GM12874 (cell line): ENCODE results near the gene TMEM182.

ENCODE experiments used
- TF ChIP-seq, protein P1 (sequence below): IDR thresholded peaks from 2 replicates; pipeline ENCODE4 v1.5.1; 2011; ENCODE audit warnings: low read depth, mild to moderate bottlenecking, control low read depth, low read length, moderate library complexity; ENCODE audit not compliant: insufficient read depth

The TMEM182 gene

DNA sequence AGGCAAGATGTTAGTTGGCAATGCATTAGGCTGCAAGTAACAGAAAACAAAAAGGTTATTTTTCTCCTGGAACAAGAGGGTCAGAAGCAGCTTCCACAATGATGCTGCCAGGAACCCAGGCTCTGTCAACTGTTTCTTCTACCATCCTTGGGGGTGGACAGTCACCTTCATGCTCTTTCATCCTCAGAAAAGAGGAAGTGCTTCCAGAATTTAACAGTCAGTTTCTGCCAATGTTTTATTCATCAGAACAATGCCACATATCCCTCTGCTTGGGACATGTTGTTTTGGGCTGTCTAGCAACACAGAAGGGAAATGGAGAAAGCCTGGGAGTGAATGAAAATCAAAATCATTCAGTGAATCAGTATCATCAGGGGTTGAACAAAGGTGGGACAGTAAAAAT lies 7.1 kb downstream of the TMEM182 start:
- TF ChIP-seq, protein P1, sequence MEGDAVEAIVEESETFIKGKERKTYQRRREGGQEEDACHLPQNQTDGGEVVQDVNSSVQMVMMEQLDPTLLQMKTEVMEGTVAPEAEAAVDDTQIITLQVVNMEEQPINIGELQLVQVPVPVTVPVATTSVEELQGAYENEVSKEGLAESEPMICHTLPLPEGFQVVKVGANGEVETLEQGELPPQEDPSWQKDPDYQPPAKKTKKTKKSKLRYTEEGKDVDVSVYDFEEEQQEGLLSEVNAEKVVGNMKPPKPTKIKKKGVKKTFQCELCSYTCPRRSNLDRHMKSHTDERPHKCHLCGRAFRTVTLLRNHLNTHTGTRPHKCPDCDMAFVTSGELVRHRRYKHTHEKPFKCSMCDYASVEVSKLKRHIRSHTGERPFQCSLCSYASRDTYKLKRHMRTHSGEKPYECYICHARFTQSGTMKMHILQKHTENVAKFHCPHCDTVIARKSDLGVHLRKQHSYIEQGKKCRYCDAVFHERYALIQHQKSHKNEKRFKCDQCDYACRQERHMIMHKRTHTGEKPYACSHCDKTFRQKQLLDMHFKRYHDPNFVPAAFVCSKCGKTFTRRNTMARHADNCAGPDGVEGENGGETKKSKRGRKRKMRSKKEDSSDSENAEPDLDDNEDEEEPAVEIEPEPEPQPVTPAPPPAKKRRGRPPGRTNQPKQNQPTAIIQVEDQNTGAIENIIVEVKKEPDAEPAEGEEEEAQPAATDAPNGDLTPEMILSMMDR, result no peak

DNA sequence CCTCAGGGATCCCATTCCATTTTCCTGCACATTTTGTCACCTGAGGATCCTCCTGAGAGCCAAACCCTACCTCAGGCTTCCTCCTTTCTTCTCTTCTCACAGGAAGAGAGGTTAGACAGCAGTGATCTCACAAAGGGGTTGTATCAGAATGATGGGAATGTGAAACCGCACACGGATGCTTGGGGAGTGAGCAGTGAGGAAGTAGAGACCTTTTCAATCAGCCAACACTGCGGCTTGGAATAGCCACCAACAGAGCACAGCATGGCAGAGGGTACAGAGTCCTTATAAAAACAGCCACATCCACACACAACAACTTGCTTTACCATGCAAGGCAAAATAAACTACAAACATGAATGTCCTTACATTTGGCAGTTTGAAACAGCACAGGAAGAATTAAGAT lies 8.7 kb downstream of the TMEM182 start:
- TF ChIP-seq, protein P1, result no peak

DNA sequence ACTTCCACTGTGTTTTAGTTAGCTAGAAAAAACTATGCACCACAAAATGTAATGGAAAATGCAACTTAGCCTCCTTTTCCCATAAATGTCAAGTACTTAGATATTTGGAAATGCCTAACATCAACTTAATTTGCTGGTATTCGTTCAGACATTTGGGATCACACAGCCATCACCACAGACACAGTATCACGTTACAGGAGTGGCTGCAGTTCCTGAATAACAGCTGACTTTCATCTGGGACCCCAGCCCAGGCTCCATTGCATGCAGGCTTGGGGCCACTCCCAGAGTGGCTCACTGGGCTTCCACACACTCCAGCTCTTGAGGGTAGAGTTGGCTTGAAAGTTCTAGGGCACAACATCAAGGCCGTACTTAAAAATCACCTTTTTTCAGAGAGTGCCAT lies 9.3 kb downstream of the TMEM182 start:
- TF ChIP-seq, protein P1, result no peak

DNA sequence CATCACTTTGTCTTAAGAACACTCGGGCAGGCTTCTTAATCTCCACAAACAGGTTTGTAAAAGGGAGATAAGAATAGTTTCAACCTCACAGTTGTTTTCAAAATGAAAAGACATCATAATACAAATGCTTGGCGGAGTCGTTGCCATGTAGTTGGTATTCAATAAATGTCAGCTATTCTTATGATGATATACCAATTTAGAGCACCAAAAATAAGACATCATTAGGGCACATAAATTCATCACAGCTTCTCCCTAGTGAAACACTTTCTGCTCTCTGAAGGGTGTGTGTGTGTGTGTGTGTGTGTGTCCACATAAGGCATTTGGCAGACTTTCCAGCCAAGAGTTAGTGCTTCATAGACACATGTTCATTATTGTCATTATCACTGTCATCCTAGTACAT lies 10.8 kb downstream of the TMEM182 start:
- TF ChIP-seq, protein P1, result no peak

DNA sequence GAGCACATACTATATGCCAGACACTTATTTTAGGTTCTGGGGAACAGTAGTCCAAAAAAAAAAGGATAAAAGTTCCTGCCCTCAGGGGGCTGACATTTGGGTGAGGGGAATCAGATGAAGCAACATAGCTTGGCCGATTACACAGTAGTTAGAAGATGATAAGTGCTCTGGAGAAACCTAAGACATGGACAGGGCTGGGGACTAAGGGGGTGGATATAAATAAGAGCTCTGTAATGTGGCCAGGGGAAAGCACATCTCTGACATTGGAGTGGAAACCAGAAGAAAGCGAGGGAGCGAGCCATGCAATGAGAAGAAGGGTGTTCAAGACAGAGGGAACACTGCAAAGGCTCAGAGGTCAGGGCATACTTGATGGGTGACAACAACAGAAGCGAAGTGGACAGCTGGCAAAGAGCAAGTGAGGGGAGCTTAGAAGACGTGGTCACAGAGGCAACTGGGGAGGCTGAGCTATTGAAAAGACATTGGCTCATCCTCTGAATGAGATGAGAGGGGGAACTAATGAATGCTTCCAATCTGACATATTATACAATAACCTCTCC lies 11.4 kb downstream of the TMEM182 start:
- TF ChIP-seq, protein P1, result no peak

DNA sequence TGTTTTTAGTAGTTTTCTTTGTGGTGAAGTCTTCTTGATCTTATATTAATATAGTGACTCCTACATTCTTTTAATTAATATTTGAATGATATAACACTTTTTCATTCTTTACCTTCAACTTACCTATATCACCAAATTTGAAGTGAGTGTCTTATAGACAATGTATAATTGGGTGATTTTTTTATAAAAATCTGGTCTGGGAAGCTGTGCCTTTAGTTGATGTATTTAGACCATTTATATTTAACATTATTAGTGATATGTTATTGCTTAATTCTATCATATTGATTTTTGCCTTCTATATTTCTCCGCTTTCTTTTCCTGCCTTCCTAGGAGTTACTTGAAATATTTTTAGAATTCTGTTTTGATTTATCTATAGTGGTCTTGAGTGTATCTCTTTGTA lies 16.4 kb downstream of the TMEM182 start:
- TF ChIP-seq, protein P1, result no peak

DNA sequence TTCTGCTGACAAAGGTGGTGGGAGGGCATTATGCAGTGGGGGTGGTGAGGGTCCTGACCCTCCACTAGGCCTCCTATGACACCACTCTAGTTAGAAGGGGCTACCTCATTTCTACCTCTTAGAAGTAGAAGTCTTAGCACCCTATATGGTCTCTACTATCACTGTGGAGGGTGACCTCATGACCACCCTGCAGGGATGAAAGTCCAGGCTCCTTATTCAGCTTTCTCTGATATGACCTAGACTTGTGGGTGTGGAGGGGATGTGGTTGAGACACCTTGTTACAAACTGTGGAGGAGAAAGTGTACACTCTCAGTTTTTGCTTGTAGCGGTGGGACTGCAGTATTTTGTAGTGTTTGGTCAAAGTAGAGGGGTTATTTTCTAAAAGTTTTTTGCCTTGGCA lies 18.6 kb downstream of the TMEM182 start:
- TF ChIP-seq, protein P1, result no peak
